Gastroesophageal sphincter (tissue), 4 donors: ENCODE data around the gene TOM1L2. TPM values are rescaled to one million over a fixed set of nuclear protein-coding genes. Genes with fewer than 3 reads are reported as not detected.

ENCODE experiments used
- ATAC-seq: fragments of 150-250 bp; one replicate; pipeline ENCODE4 v1.9.1; 2016; ENCODE audit warnings: mild to moderate bottlenecking, moderate library complexity
- H3K27ac ChIP-seq, 4 donors: fragments of 200-600 bp; sonication (generic) in 3 of 4; 1 replicate in 3 of 4; 2 replicates in 1 of 4; pipeline ENCODE4 v1.5.1; 2016 to 2019
- H3K27me3 ChIP-seq: fragments of 200-600 bp; sonication (generic); one replicate; pipeline ENCODE4 v1.5.1; 2019
- H3K36me3 ChIP-seq, 2 donors: fragments of 200-600 bp; sonication (generic); one replicate each; pipeline ENCODE4 v1.5.1; 2019; ENCODE audit warnings: control low read depth in 1 of 2
- H3K4me1 ChIP-seq, 3 donors: fragments of 200-600 bp; sonication (generic); 1 replicate in 2 of 3; 2 replicates in 1 of 3; pipeline ENCODE4 v1.5.1; 2016 to 2019; ENCODE audit warnings: control low read depth in 2 of 3
- H3K4me3 ChIP-seq, 2 donors: fragments of 200-600 bp; sonication (generic); one replicate each; pipeline ENCODE4 v1.5.1; 2019; ENCODE audit warnings: mild to moderate bottlenecking in 1 of 2, moderate library complexity in 1 of 2
- H3K9me3 ChIP-seq, 3 donors: fragments of 200-600 bp; sonication (generic); one replicate each; pipeline ENCODE4 v1.5.1; 2017 to 2019; ENCODE audit warnings: control low read depth in 2 of 3
- CTCF ChIP-seq, 4 experiments: fragments of 200-600 bp in 2 of 4; fragments of 450-650 bp in 2 of 4; sonication (generic) in 1 of 4; IDR thresholded peaks; one replicate each; pipeline ENCODE4 v1.5.1; 2017 to 2019; ENCODE audit warnings: antibody characterized with exemption in 4 of 4, mild to moderate bottlenecking in 2 of 4, moderate library complexity in 2 of 4
- EP300 ChIP-seq: sonication (generic); formaldehyde crosslinking; IDR thresholded peaks from one replicate; pipeline ENCODE4 v1.6.1; 2017; ENCODE audit warnings: antibody characterized with exemption, mild to moderate bottlenecking
- POLR2A ChIP-seq, 2 donors: fragments of 450-650 bp; IDR thresholded peaks; one replicate each; pipeline ENCODE4 v1.6.1; 2017; ENCODE audit warnings: antibody characterized with exemption in 2 of 2, mild to moderate bottlenecking in 2 of 2, moderate library complexity in 1 of 2
- POLR2AphosphoS5 ChIP-seq: sonication (generic); formaldehyde crosslinking; IDR thresholded peaks from one replicate; pipeline ENCODE4 v1.6.1; 2017; ENCODE audit warnings: antibody characterized with exemption
- WGBS, 2 donors: methylation state at CpG; one replicate each; pipeline ENCODE4 v1.1.5; 2018; ENCODE audit warnings: low coverage in 1 of 2; 5-methylcytosine and 5-hydroxymethylcytosine counted together
- total RNA-seq, 4 donors: library from RNA; depleted of rRNA; stranded (reverse); fragments of >200 nt; gene quantifications; one replicate each; pipeline ENCODE4 v1.1.0, GENCODE V29; 2016

The TOM1L2 gene
- total RNA-seq, 4 donors from 2014 or later = 49.6 to 88.9 (median 74.8) TPM

GRCh38 chr17:17966399-17966798, 5.8 kb downstream of the TOM1L2 start:
- no peak overlapping the region for H3K4me3 ChIP-seq
- H3K27me3 ChIP-seq = no peaks in the 10 kb centered on the region
- H3K9me3 ChIP-seq = no peaks in the 10 kb centered on the region
- no peak for ATAC-seq
- H3K27ac ChIP-seq = no peak overlapping the region
- H3K36me3 ChIP-seq = no peaks in the 10 kb centered on the region
- WGBS, 2 donors = 86 to 100% methylated on average over 2 to 3 of the region's 3 CpGs
- TF ChIP-seq POLR2A (IDR thresholded peaks at IDR 0.05) = no peak
- TF ChIP-seq CTCF (IDR thresholded peaks at IDR 0.05) = no peak
- no peak for TF ChIP-seq POLR2AphosphoS5
- TF ChIP-seq EP300 = no peak
- H3K4me1 ChIP-seq = peaks cover 2 to 85% (median 11%) of the 10 kb centered on the region in 3 donors

- 37 to 65% methylated on average over 2 of the region's 2 CpGs for WGBS, 2 donors
- ATAC-seq = no peak
- TF ChIP-seq POLR2A (IDR thresholded peaks at IDR 0.05) = no peak
- no peak for TF ChIP-seq CTCF (IDR thresholded peaks at IDR 0.05)
- TF ChIP-seq EP300 = no peak
- no peak for TF ChIP-seq POLR2AphosphoS5
These were observed 7.0 kb downstream of the TOM1L2 start for GRCh38 chr17:17965152-17965721.

GRCh38 chr17:17964710-17965109, 7.5 kb downstream of the TOM1L2 start:
- H3K27ac ChIP-seq = no peak overlapping the region
- H3K4me1 ChIP-seq = peaks cover 0 to 85% (median 4%) of the 10 kb centered on the region in 3 donors
- H3K4me3 ChIP-seq = no peak overlapping the region

More at GRCh38 chr17:17965152-17965721, 7.0 kb downstream of the TOM1L2 start:
- Histone ChIP-seq H3K4me1 (peaks cover 0 to 85% (median 3%) of the 10 kb centered on the region in 3 donors), H3K27ac (no peak overlapping the region), H3K27me3 (no peaks in the 10 kb centered on the region), H3K4me3 (no peak overlapping the region), H3K36me3 (no peaks in the 10 kb centered on the region), H3K9me3 (no peaks in the 10 kb centered on the region)

DNA sequence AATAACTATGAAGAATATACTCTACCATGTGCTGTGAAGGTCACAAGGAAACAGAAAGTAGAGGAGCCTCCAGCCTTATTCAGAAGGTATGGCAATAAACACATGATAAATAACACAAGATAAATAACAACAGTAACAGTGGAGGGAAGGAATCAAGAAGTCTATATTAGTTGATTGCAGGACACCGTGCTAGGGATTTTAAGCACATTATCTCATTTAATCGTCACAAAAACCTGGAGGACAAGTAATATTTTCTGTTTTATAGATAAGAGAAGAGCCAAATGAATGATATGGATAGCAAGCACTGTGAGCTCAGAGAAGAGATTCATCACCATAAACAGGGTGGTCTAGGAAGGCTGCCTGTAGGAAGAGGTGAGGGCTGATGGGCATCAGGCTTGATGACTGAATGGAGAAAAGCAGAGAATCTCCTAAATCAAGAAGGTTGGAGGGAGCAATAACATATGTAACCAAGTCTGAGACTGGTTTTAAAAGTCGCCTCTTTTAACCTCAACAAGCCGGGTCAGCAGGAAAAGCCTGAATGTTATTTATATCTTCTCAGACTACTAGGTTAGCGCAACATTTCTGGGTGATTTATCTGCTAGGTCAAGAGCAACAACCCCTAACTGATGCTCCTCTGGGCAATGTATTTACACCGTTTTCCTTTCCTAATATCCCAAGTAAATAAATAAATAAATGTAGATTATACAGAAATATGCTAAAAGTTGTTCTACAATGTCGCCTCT, 8.3 kb downstream of the TOM1L2 start:
- WGBS, 2 donors = 75 to 82% methylated on average over 6 to 7 of the region's 7 CpGs
- no peak overlapping the region for H3K27ac ChIP-seq
- no peak for ATAC-seq
- no peaks in the 10 kb centered on the region for H3K27me3 ChIP-seq
- H3K36me3 ChIP-seq = no peaks in the 10 kb centered on the region
- no peaks in the 10 kb centered on the region for H3K9me3 ChIP-seq
- TF ChIP-seq EP300 = no peak
- no peak for TF ChIP-seq POLR2A (IDR thresholded peaks at IDR 0.05)
- no peak for TF ChIP-seq CTCF (IDR thresholded peaks at IDR 0.05)
- no peak for TF ChIP-seq POLR2AphosphoS5
- H3K4me3 ChIP-seq = no peak overlapping the region
- H3K4me1 ChIP-seq = peaks cover 4 to 85% (median 10%) of the 10 kb centered on the region in 3 donors

More at GRCh38 chr17:17964710-17965109, 7.5 kb downstream of the TOM1L2 start:
- H3K27me3 ChIP-seq = no peaks in the 10 kb centered on the region
- TF ChIP-seq POLR2AphosphoS5 (no peak), POLR2A (IDR thresholded peaks at IDR 0.05) (no peak), EP300 (no peak), CTCF (IDR thresholded peaks at IDR 0.05) (no peak)
- H3K36me3 ChIP-seq = no peaks in the 10 kb centered on the region
- 89 to 100% methylated on average over 1 to 4 of the region's 4 CpGs for WGBS, 2 donors
- no peak for ATAC-seq
- no peaks in the 10 kb centered on the region for H3K9me3 ChIP-seq
